ENCODE measurements around the gene SYNGR3. TPM values are rescaled to one million over a fixed set of nuclear protein-coding genes. Genes with fewer than 3 reads are reported as not detected.
A peak's percentile ranks its signal among the peaks of the same experiment; 100 is the strongest.

Gene SYNGR3
- total RNA-seq, 1 experiment from 2014 or later: 4.3 TPM

GRCh38 chr16:1980030-1980769 lies 9.6 kb upstream of the SYNGR3 start:
- POLR2A ChIA-PET (ENCODE audit: unreplicated experiment): interaction anchor here (0.6 to 1.4 kb wide), 3 partner anchors 16 to 1204 kb away, joined by 4 to 25 read pairs (median 10); partner anchors contain the start of gene RPS2
- CTCF ChIA-PET: interaction anchor here (0.6 kb wide), 1 partner anchor 166 kb away, joined by 3 read pairs; no protein-coding TSS in a partner anchor

GRCh38 chr16:1980770-1981087 lies 9.0 kb upstream of the SYNGR3 start:
- intact Hi-C loops (cut with micrococcal nuclease; ENCODE audit: unreplicated experiment): loop anchor here (5.0 kb wide), 2 partner anchors 67 to 162 kb away; partner anchors contain the start of genes NTHL1 and TSC2
- H3K9me3 ChIP-seq (ENCODE audit: insufficient read depth, low read depth): no peaks in the 10 kb centered on the region
- BruUV-seq (replicated peaks): no TSS peak
- H3K9me2 ChIP-seq (ENCODE audit: insufficient read depth): no peaks in the 10 kb centered on the region
- no peak overlapping the region for H3K27ac ChIP-seq
- no peak for DNase-seq
- H3K79me2 ChIP-seq (ENCODE audit: low read depth): peaks cover 15% of the 10 kb centered on the region
- H3K4me2 ChIP-seq: peak overlapping the region; percentile 99
- POLR2A ChIA-PET (ENCODE audit: unreplicated experiment): interaction anchor here (0.6 kb wide), 1 partner anchor 1195 kb away, joined by 25 read pairs; no protein-coding TSS in a partner anchor
- no peak overlapping the region for H2AFZ ChIP-seq
- H3K4me1 ChIP-seq (replicated peaks; ENCODE audit: insufficient read depth): peaks cover 60% of the 10 kb centered on the region
- 0 out of 2 replicates have a peak, but pooled peaks cover 3% of the 10 kb centered on the region for H3K36me3 ChIP-seq (ENCODE audit: low read depth)
- H3K27me3 ChIP-seq (ENCODE audit: insufficient read depth, low read depth): no peaks in the 10 kb centered on the region
- peaks cover 69% of the 10 kb centered on the region for H3F3A ChIP-seq (ENCODE audit: insufficient read depth, low read depth)
- H3K4me3 ChIP-seq: peak overlapping the region; percentile 55; the same call in 1 of the 2 replicates
- TF ChIP-seq EZH2 (IDR thresholded peaks at IDR 0.05; ENCODE audit: low read depth) (no peak), CTCF (conservative IDR thresholded peaks at IDR 0.05) (no peak)
- 0 out of 2 replicates have a peak, but pooled peaks cover 5% of the 10 kb centered on the region for H4K20me1 ChIP-seq (ENCODE audit: insufficient read depth)
- CTCF ChIA-PET: interaction anchor here (0.6 kb wide), 1 partner anchor 166 kb away, joined by 3 read pairs; no protein-coding TSS in a partner anchor

More at GRCh38 chr16:1980030-1980769, 9.6 kb upstream of the SYNGR3 start:
- Histone ChIP-seq H4K20me1 (ENCODE audit: insufficient read depth) (0 out of 2 replicates have a peak, but pooled peaks cover 5% of the 10 kb centered on the region), H3K4me1 (replicated peaks; ENCODE audit: insufficient read depth) (peaks cover 55% of the 10 kb centered on the region), H3K9me2 (ENCODE audit: insufficient read depth) (no peaks in the 10 kb centered on the region), H3F3A (ENCODE audit: insufficient read depth, low read depth) (peaks cover 65% of the 10 kb centered on the region), H3K9me3 (ENCODE audit: insufficient read depth, low read depth) (no peaks in the 10 kb centered on the region), H3K79me2 (ENCODE audit: low read depth) (peaks cover 9% of the 10 kb centered on the region), H3K4me3 (peak overlapping the region; percentile 55), H2AFZ (peak overlapping the region; percentile 81; the same call in 1 of the 2 replicates), H3K27me3 (ENCODE audit: insufficient read depth, low read depth) (no peaks in the 10 kb centered on the region), H3K36me3 (ENCODE audit: low read depth) (0 out of 2 replicates have a peak, but pooled peaks cover 3% of the 10 kb centered on the region), H3K27ac (peak overlapping the region; percentile 62), H3K4me2 (peak overlapping the region; percentile 99)
- no TSS peak for BruUV-seq (replicated peaks)
- no peak for DNase-seq
- TF ChIP-seq CTCF (conservative IDR thresholded peaks at IDR 0.05): no peak
- TF ChIP-seq EZH2 (IDR thresholded peaks at IDR 0.05; ENCODE audit: low read depth): no peak
- intact Hi-C loops (cut with micrococcal nuclease; ENCODE audit: unreplicated experiment): loop anchor here (5.0 kb wide), 2 partner anchors 67 to 162 kb away; partner anchors contain the start of genes NTHL1 and TSC2

GRCh38 chr16:1981398-1981836 lies 8.4 kb upstream of the SYNGR3 start, which contains the start of gene NOXO1:
NOXO1 (minus strand) TSS chr16:1981469; CDS start chr16:1981179, 290 bp downstream.
- H3K9me3 ChIP-seq (ENCODE audit: insufficient read depth, low read depth): no peaks in the 10 kb centered on the region
- H3K36me3 ChIP-seq (ENCODE audit: low read depth): peaks cover 3% of the 10 kb centered on the region; the same call in 1 of the 2 replicates
- peak within 1 kb of the TSS; percentile 99 for H3K4me2 ChIP-seq
- 0 out of 2 replicates have a peak, but pooled peaks cover 5% of the 10 kb centered on the region for H4K20me1 ChIP-seq (ENCODE audit: insufficient read depth)
- H3K4me3 ChIP-seq: peak within 1 kb of the TSS; percentile 55; the same call in 1 of the 2 replicates
- H3K9me2 ChIP-seq (ENCODE audit: insufficient read depth): no peaks in the 10 kb centered on the region
- peaks cover 66% of the 10 kb centered on the region for H3K4me1 ChIP-seq (replicated peaks; ENCODE audit: insufficient read depth)
- no peaks in the 10 kb centered on the region for H3K27me3 ChIP-seq (ENCODE audit: insufficient read depth, low read depth)
- ChIA-PET CTCF (interaction anchor here (1.5 kb wide), 1 partner anchor 159 kb away, joined by 3 read pairs; no protein-coding TSS in a partner anchor), POLR2A (ENCODE audit: unreplicated experiment) (interaction anchor here (0.6 kb wide), 2 partner anchors 68 to 481 kb away, joined by 5 to 6 read pairs; no protein-coding TSS in a partner anchor)
- H2AFZ ChIP-seq: no peak within 1 kb of the TSS
- H3K79me2 ChIP-seq (ENCODE audit: low read depth): peaks cover 17% of the 10 kb centered on the region
- intact Hi-C loops (cut with micrococcal nuclease; ENCODE audit: unreplicated experiment): loop anchor here (5.0 kb wide), 2 partner anchors 66 to 161 kb away; partner anchors contain the start of genes NTHL1 and TSC2
- no peak for DNase-seq
- H3K27ac ChIP-seq: no peak within 1 kb of the TSS
- no TSS peak for BruUV-seq (replicated peaks)
- TF ChIP-seq EZH2 (IDR thresholded peaks at IDR 0.05; ENCODE audit: low read depth) (no peak), CTCF (conservative IDR thresholded peaks at IDR 0.05) (no peak)
- H3F3A ChIP-seq (ENCODE audit: insufficient read depth, low read depth): peaks cover 69% of the 10 kb centered on the region

All from PC-9 (cell line).